H9 (cell line): Measurements from ENCODE around the gene TOMM70. TPM values are rescaled to one million over a fixed set of nuclear protein-coding genes. Genes with fewer than 3 reads are reported as not detected.

Experiments
- DNase-seq: peaks from one replicate; pipeline ENCODE4 v3.0.0-alpha.2; 2017
- H2AFZ ChIP-seq: one replicate; pipeline ENCODE4 v1.6.1; 2013; ENCODE audit warnings: mild to moderate bottlenecking, low read length, control low read depth, moderate library complexity
- H2AK5ac ChIP-seq: 2 replicates; pipeline ENCODE4 v1.6.1; 2013; ENCODE audit warnings: low read length, control low read depth, mixed read lengths; ENCODE audit not compliant: insufficient read length
- H2BK120ac ChIP-seq: one replicate; pipeline ENCODE4 v1.6.1; 2013; ENCODE audit warnings: low read depth, mild to moderate bottlenecking, low read length, control low read depth, inconsistent platforms; ENCODE audit not compliant: poor library complexity, severe bottlenecking
- H2BK12ac ChIP-seq: 2 replicates; pipeline ENCODE4 v1.6.1; 2013; ENCODE audit warnings: low read length, control low read depth, mixed read lengths, low read depth; ENCODE audit not compliant: insufficient read length
- H2BK15ac ChIP-seq: 2 replicates; pipeline ENCODE4 v1.6.1; 2013; ENCODE audit warnings: low read depth, low read length, control low read depth
- H2BK20ac ChIP-seq: one replicate; pipeline ENCODE4 v1.6.1; 2013; ENCODE audit warnings: low read depth, mild to moderate bottlenecking, low read length, control low read depth, inconsistent platforms; ENCODE audit not compliant: poor library complexity, severe bottlenecking
- H2BK5ac ChIP-seq: 2 replicates; pipeline ENCODE4 v1.6.1; 2013; ENCODE audit warnings: low read length, control low read depth, mixed read lengths; ENCODE audit not compliant: insufficient read length
- H3K14ac ChIP-seq: 2 replicates; pipeline ENCODE4 v1.6.1; 2013; ENCODE audit warnings: low read length, control low read depth; ENCODE audit not compliant: insufficient read depth
- H3K18ac ChIP-seq: 2 replicates; pipeline ENCODE4 v1.6.1; 2013; ENCODE audit warnings: low read depth, mild to moderate bottlenecking, mixed read lengths, low read length, control low read depth; ENCODE audit not compliant: insufficient read length
- H3K23ac ChIP-seq: 2 replicates; pipeline ENCODE4 v1.6.1; 2013; ENCODE audit warnings: low read length, control low read depth, mixed read lengths, low read depth; ENCODE audit not compliant: insufficient read length
- H3K23me2 ChIP-seq: 2 replicates; pipeline ENCODE4 v1.6.1; 2013; ENCODE audit warnings: low read depth, mild to moderate bottlenecking, mixed read lengths, low read length, control low read depth; ENCODE audit not compliant: insufficient read length, poor library complexity, severe bottlenecking
- H3K27ac ChIP-seq: 2 replicates; pipeline ENCODE4 v1.5.1; 2013; ENCODE audit warnings: low read length, control low read depth, mixed read lengths, low read depth; ENCODE audit not compliant: insufficient read length
- H3K27me3 ChIP-seq: 2 replicates; pipeline ENCODE4 v1.6.1; 2013; ENCODE audit warnings: low read length, control low read depth, inconsistent platforms; ENCODE audit not compliant: insufficient read depth
- H3K4ac ChIP-seq: 2 replicates; pipeline ENCODE4 v1.6.1; 2013; ENCODE audit warnings: low read depth, mild to moderate bottlenecking, control low read depth, inconsistent platforms, low read length, moderate library complexity
- H3K4me1 ChIP-seq: 2 replicates; pipeline ENCODE4 v1.6.1; 2013; ENCODE audit warnings: low read length, control low read depth, inconsistent platforms; ENCODE audit not compliant: insufficient read depth
- H3K4me2 ChIP-seq: 2 replicates; pipeline ENCODE4 v1.6.1; 2013; ENCODE audit warnings: low read length, control low read depth, mixed read lengths; ENCODE audit not compliant: insufficient read length, insufficient read depth
- H3K56ac ChIP-seq: 2 replicates; pipeline ENCODE4 v1.6.1; 2013; ENCODE audit warnings: low read depth, mild to moderate bottlenecking, mixed read lengths, low read length, control low read depth; ENCODE audit not compliant: insufficient read length
- H3K79me1 ChIP-seq: 2 replicates; pipeline ENCODE4 v1.6.1; 2013; ENCODE audit warnings: low read depth, mild to moderate bottlenecking, moderate library complexity, low read length, control low read depth, inconsistent platforms; ENCODE audit not compliant: insufficient read depth, poor library complexity, severe bottlenecking
- H3K79me2 ChIP-seq: 2 replicates; pipeline ENCODE4 v1.6.1; 2013; ENCODE audit warnings: low read length, control low read depth, inconsistent platforms; ENCODE audit not compliant: insufficient read depth
- H3K9ac ChIP-seq: 2 replicates; pipeline ENCODE4 v1.6.1; 2013; ENCODE audit warnings: low read length, control low read depth, mixed read lengths; ENCODE audit not compliant: insufficient read length; ENCODE audit errors: extremely low read depth
- H3K9me3 ChIP-seq: one replicate; pipeline ENCODE4 v1.6.1; 2013; ENCODE audit warnings: low read depth, low read length, inconsistent platforms; ENCODE audit not compliant: control insufficient read depth
- H3T11ph ChIP-seq: one replicate; pipeline ENCODE4 v1.6.1; 2013; ENCODE audit warnings: mild to moderate bottlenecking, low read length, control low read depth, inconsistent platforms
- H4K20me1 ChIP-seq: one replicate; pipeline ENCODE4 v1.6.1; 2013; ENCODE audit not compliant: control insufficient read depth, insufficient read length, insufficient read depth
- H4K5ac ChIP-seq: 2 replicates; pipeline ENCODE4 v1.6.1; 2013; ENCODE audit warnings: low read depth, mild to moderate bottlenecking, mixed read lengths, low read length, control low read depth; ENCODE audit not compliant: insufficient read length
- H4K8ac ChIP-seq: replicated peaks from 2 replicates; pipeline ENCODE4 v1.6.1; 2013; ENCODE audit warnings: low read length, control low read depth, mixed read lengths, low read depth; ENCODE audit not compliant: insufficient read length
- H4K91ac ChIP-seq: 2 replicates; pipeline ENCODE4 v1.6.1; 2013; ENCODE audit warnings: low read depth, mild to moderate bottlenecking, moderate library complexity, mixed read lengths, low read length, control low read depth; ENCODE audit not compliant: insufficient read length
- H3K27ac Mint-ChIP-seq, 3 experiments: 2 replicates in 2 of 3; 3 replicates in 1 of 3; pipeline ENCODE4 v1.8.0; 2020 to 2021; ENCODE audit warnings: mixed read lengths in 3 of 3, mild to moderate bottlenecking in 1 of 3, moderate library complexity in 1 of 3
- H3K27me3 Mint-ChIP-seq: 2 replicates; pipeline ENCODE4 v1.8.0; 2021; ENCODE audit warnings: low read depth, mild to moderate bottlenecking, moderate library complexity, mixed read lengths
- H3K36me3 Mint-ChIP-seq, 3 experiments: 2 replicates in 2 of 3; 3 replicates in 1 of 3; pipeline ENCODE4 v1.8.0; 2020 to 2021; ENCODE audit warnings: low read depth in 3 of 3, mixed read lengths in 3 of 3; ENCODE audit not compliant: insufficient read depth in 1 of 3
- H3K4me1 Mint-ChIP-seq, 2 experiments: 2 replicates each; pipeline ENCODE4 v1.8.0; 2020; ENCODE audit warnings: mixed read lengths in 2 of 2
- H3K4me3 Mint-ChIP-seq, 2 experiments: 2 replicates in 1 of 2; 3 replicates in 1 of 2; pipeline ENCODE4 v1.8.0; 2020 to 2021; ENCODE audit warnings: mild to moderate bottlenecking in 2 of 2, mixed read lengths in 2 of 2, moderate library complexity in 1 of 2
- H3K9me3 Mint-ChIP-seq, 2 experiments: 2 replicates in 1 of 2; 3 replicates in 1 of 2; pipeline ENCODE4 v1.8.0; 2020; ENCODE audit warnings: mild to moderate bottlenecking in 2 of 2, mixed read lengths in 2 of 2, moderate library complexity in 1 of 2
- WGBS: extraction: QIAGEN DNeasy Blood & Tissue Kit; methylation state at CpG from one replicate; pipeline ENCODE4 v1.1.7; 2013; ENCODE audit warnings: missing lambda C conversion rate, low lambda C conversion rate, mixed read lengths; ENCODE audit not compliant: insufficient read length; ENCODE audit errors: extremely low coverage; 5-methylcytosine and 5-hydroxymethylcytosine counted together
- total RNA-seq: library from RNA; stranded (reverse); gene quantifications from 2 replicates; pipeline ENCODE4 v1.2.1, GENCODE V29; 2021
- TF ChIP-seq, protein P1 (sequence below): fragments of 200-600 bp; sonication (generic); conservative IDR thresholded peaks from 3 replicates; pipeline ENCODE4 v1.8.0; 2021; ENCODE audit warnings: antibody characterized with exemption, mild to moderate bottlenecking

TOMM70 gene
- total RNA-seq, 1 experiment from 2014 or later, result 53.0 TPM

- Histone ChIP-seq H2BK120ac (no peak overlapping the region), H3K23me2 (no peaks in the 10 kb centered on the region), H2BK20ac (no peak overlapping the region), H2AFZ (no peak overlapping the region), H3K4ac (no peak overlapping the region), H2BK5ac (no peak overlapping the region), H3K18ac (no peak overlapping the region), H3K56ac (no peak overlapping the region), H2BK12ac (no peak overlapping the region), H3T11ph (no peak overlapping the region), H3K4me1 (no peaks in the 10 kb centered on the region), H3K27ac (no peak overlapping the region), H4K5ac (no peak overlapping the region), H3K9ac (no peak overlapping the region), H4K8ac (no peak overlapping the region), H3K14ac (no peak overlapping the region), H3K79me2 (no peaks in the 10 kb centered on the region), H3K9me3 (no peaks in the 10 kb centered on the region), H3K27me3 (no peaks in the 10 kb centered on the region), H3K4me2 (no peak overlapping the region), H3K23ac (no peak overlapping the region), H3K79me1 (no peaks in the 10 kb centered on the region), H2BK15ac (no peak overlapping the region), H4K91ac (no peak overlapping the region), H4K20me1 (no peaks in the 10 kb centered on the region), H2AK5ac (no peak overlapping the region)
- Mint-ChIP-seq H3K27ac (peak overlapping the region in 1 of 3 experiments; percentile 7; a peak in 1 of 7 replicates), H3K4me1 (peaks cover 0 to 5% of the 10 kb centered on the region in 2 experiments; a peak in 1 of 4 replicates), H3K27me3 (no peaks in the 10 kb centered on the region), H3K9me3 (peaks cover 4 to 7% of the 10 kb centered on the region in 2 experiments; a peak in 3 of 5 replicates), H3K4me3 (no peak overlapping the region), H3K36me3 (peaks cover 10 to 14% (median 14%) of the 10 kb centered on the region in 3 experiments)
- no peak for DNase-seq
- WGBS, result no CpG with 5 or more reads among the region's 2 CpGs
- TF ChIP-seq, protein P1, sequence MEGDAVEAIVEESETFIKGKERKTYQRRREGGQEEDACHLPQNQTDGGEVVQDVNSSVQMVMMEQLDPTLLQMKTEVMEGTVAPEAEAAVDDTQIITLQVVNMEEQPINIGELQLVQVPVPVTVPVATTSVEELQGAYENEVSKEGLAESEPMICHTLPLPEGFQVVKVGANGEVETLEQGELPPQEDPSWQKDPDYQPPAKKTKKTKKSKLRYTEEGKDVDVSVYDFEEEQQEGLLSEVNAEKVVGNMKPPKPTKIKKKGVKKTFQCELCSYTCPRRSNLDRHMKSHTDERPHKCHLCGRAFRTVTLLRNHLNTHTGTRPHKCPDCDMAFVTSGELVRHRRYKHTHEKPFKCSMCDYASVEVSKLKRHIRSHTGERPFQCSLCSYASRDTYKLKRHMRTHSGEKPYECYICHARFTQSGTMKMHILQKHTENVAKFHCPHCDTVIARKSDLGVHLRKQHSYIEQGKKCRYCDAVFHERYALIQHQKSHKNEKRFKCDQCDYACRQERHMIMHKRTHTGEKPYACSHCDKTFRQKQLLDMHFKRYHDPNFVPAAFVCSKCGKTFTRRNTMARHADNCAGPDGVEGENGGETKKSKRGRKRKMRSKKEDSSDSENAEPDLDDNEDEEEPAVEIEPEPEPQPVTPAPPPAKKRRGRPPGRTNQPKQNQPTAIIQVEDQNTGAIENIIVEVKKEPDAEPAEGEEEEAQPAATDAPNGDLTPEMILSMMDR, result no peak
Observed at GRCh38 chr3:100429187-100429716, 28.4 kb upstream of the TOMM70 start.
